GM23338 (cell line): ENCODE measurements around the gene YLPM1. TPM values are rescaled to one million over a fixed set of nuclear protein-coding genes. Genes with fewer than 3 reads are reported as not detected.

ENCODE experiments used
- ATAC-seq: fragments of 200-7000 bp; cut with Tn5 transposase; 3 replicates; pipeline ENCODE4 v1.9.1; 2020
- DNase-seq: peaks from one replicate; pipeline ENCODE4 v3.0.0-alpha.2; 2015; ENCODE audit warnings: low spot score
- H2AFZ ChIP-seq: fragments of 200-600 bp; sonication (generic); 2 replicates; pipeline ENCODE4 v1.8.0; 2016; ENCODE audit warnings: antibody characterized with exemption, mild to moderate bottlenecking, moderate library complexity
- H3F3A ChIP-seq: fragments of 200-600 bp; sonication (generic); replicated peaks from 2 replicates; pipeline ENCODE4 v1.8.0; 2017; ENCODE audit warnings: antibody characterized with exemption, mixed run types, low read depth
- H3K27ac ChIP-seq: fragments of 200-600 bp; sonication (generic); 2 replicates; pipeline ENCODE4 v1.6.1; 2016; ENCODE audit warnings: low read depth
- H3K27me3 ChIP-seq: fragments of 200-600 bp; sonication (generic); 2 replicates; pipeline ENCODE4 v1.8.0; 2016; ENCODE audit warnings: mild to moderate bottlenecking, mixed run types, moderate library complexity; ENCODE audit not compliant: insufficient read depth
- H3K36me3 ChIP-seq: fragments of 200-600 bp; sonication (generic); 2 replicates; pipeline ENCODE4 v1.8.0; 2016; ENCODE audit warnings: mild to moderate bottlenecking; ENCODE audit not compliant: insufficient read depth
- H3K4me1 ChIP-seq: fragments of 200-600 bp; sonication (generic); 2 replicates; pipeline ENCODE4 v1.8.0; 2016; ENCODE audit warnings: mild to moderate bottlenecking, moderate library complexity; ENCODE audit not compliant: insufficient read depth
- H3K4me2 ChIP-seq: fragments of 200-600 bp; sonication (generic); 2 replicates; pipeline ENCODE4 v1.7.1; 2017; ENCODE audit warnings: mixed run types
- H3K4me3 ChIP-seq: fragments of 200-600 bp; sonication (generic); 2 replicates; pipeline ENCODE4 v1.6.1; 2016; ENCODE audit warnings: mixed run types
- H3K79me2 ChIP-seq: fragments of 200-600 bp; sonication (generic); replicated peaks from 2 replicates; pipeline ENCODE4 v1.8.0; 2017; ENCODE audit warnings: mild to moderate bottlenecking; ENCODE audit not compliant: insufficient read depth
- H3K9me2 ChIP-seq: fragments of 200-600 bp; sonication (generic); 2 replicates; pipeline ENCODE4 v1.8.0; 2017; ENCODE audit not compliant: insufficient read depth
- H4K20me1 ChIP-seq: fragments of 200-600 bp; sonication (generic); replicated peaks from 2 replicates; pipeline ENCODE4 v1.8.0; 2017; ENCODE audit warnings: mild to moderate bottlenecking; ENCODE audit not compliant: insufficient read depth
- H3K27ac Mint-ChIP-seq: 2 replicates; pipeline ENCODE4 v1.8.0; 2020; ENCODE audit warnings: inconsistent platforms, mild to moderate bottlenecking, moderate library complexity, mixed read lengths
- H3K27me3 Mint-ChIP-seq: 3 replicates; pipeline ENCODE4 v1.8.0; 2022; ENCODE audit warnings: low read depth, mild to moderate bottlenecking, moderate library complexity, mixed read lengths, inconsistent platforms; ENCODE audit not compliant: insufficient read depth, poor library complexity
- H3K36me3 Mint-ChIP-seq: 3 replicates; pipeline ENCODE4 v1.8.0; 2021; ENCODE audit warnings: low read depth, mild to moderate bottlenecking, inconsistent platforms, moderate library complexity, mixed read lengths
- H3K4me1 Mint-ChIP-seq: 3 replicates; pipeline ENCODE4 v1.8.0; 2020; ENCODE audit warnings: mild to moderate bottlenecking, inconsistent platforms, mixed read lengths
- H3K4me3 Mint-ChIP-seq: 3 replicates; pipeline ENCODE4 v1.8.0; 2021; ENCODE audit warnings: moderate library complexity, mild to moderate bottlenecking, inconsistent platforms, mixed read lengths
- H3K9me3 Mint-ChIP-seq: 3 replicates; pipeline ENCODE4 v1.8.0; 2020; ENCODE audit warnings: moderate library complexity, mild to moderate bottlenecking, inconsistent platforms, mixed read lengths
- CREB1 ChIP-seq: fragments of 250-450 bp; sonication (Bioruptor Pico); IDR thresholded peaks from 2 replicates; pipeline ENCODE4 v1.5.0; 2020; ENCODE audit warnings: low read depth, mild to moderate bottlenecking, moderate library complexity
- EZH2 ChIP-seq: fragments of 200-600 bp; sonication (generic); IDR thresholded peaks from one replicate; pipeline ENCODE4 v1.8.0; 2017; ENCODE audit warnings: antibody characterized with exemption, mild to moderate bottlenecking, low read depth; ENCODE audit not compliant: unreplicated experiment
- EZH2phosphoT487 ChIP-seq: fragments of 200-600 bp; sonication (generic); IDR thresholded peaks from one replicate; pipeline ENCODE4 v1.8.1; 2018; ENCODE audit warnings: antibody characterized with exemption; ENCODE audit not compliant: unreplicated experiment
- JUNB ChIP-seq: IDR thresholded peaks from one replicate; pipeline ENCODE4 v1.6.1; 2016; ENCODE audit warnings: antibody characterized with exemption; ENCODE audit not compliant: unreplicated experiment
- NANOG ChIP-seq: IDR thresholded peaks from 2 replicates; pipeline ENCODE4 v1.6.1; 2016; ENCODE audit warnings: antibody characterized with exemption, borderline replicate concordance
- POLR2AphosphoS5 ChIP-seq: IDR thresholded peaks from 2 replicates; pipeline ENCODE4 v1.6.1; 2016; ENCODE audit warnings: antibody characterized with exemption, low read depth
- STAT1 ChIP-seq: IDR thresholded peaks from one replicate; pipeline ENCODE4 v1.6.1; 2016; ENCODE audit warnings: antibody characterized with exemption; ENCODE audit not compliant: unreplicated experiment
- ZNF114 ChIP-seq: fragments of 250-450 bp; sonication (Bioruptor Pico); IDR thresholded peaks from 2 replicates; pipeline ENCODE4 v1.5.0; 2020; ENCODE audit warnings: mild to moderate bottlenecking, moderate library complexity
- ZNF331 ChIP-seq: fragments of 250-450 bp; sonication (Bioruptor Pico); IDR thresholded peaks from 2 replicates; pipeline ENCODE4 v1.5.0; 2020; ENCODE audit warnings: low read depth, mild to moderate bottlenecking, moderate library complexity
- polyA plus RNA-seq: library from polyadenylated mRNA; unstranded; fragments of >200 nt; fragmentation: Nextera tagmentation; extraction: Ambion mirVana; gene quantifications from 2 replicates; pipeline ENCODE4 v1.2.1, GENCODE V29; 2016
- total RNA-seq: library from RNA; depleted of rRNA; stranded (reverse); fragments of >200 nt; shearing (Covaris generic); gene quantifications from 2 replicates; pipeline ENCODE4 v1.2.3, GENCODE V29; 2014
- TF ChIP-seq, protein P1 (sequence below): IDR thresholded peaks from 2 replicates; pipeline ENCODE4 v1.6.1; 2016; ENCODE audit warnings: antibody characterized with exemption
- TF ChIP-seq, protein P2 (sequence below): IDR thresholded peaks from one replicate; pipeline ENCODE4 v1.6.1; 2018; ENCODE audit warnings: antibody characterized with exemption; ENCODE audit not compliant: unreplicated experiment
- TF ChIP-seq, protein P3 (sequence below), 2 experiments: fragments of 200-600 bp in 1 of 2; sonication (generic) in 1 of 2; conservative IDR thresholded peaks; 2 replicates each; pipeline versions ENCODE4 v1.5.1 to v1.6.1; 2016 to 2017; ENCODE audit warnings: antibody characterized with exemption in 2 of 2, low read depth in 2 of 2, mild to moderate bottlenecking in 2 of 2, moderate library complexity in 1 of 2
- TF ChIP-seq, protein P4 (sequence below): fragments of 250-450 bp; sonication (Bioruptor Pico); IDR thresholded peaks from 2 replicates; pipeline ENCODE4 v1.5.0; 2020; ENCODE audit warnings: mild to moderate bottlenecking, moderate library complexity

The YLPM1 gene
- total and polyA plus RNA-seq, 2 experiments from 2014 or later = 39.2 to 58.4 TPM

DNA sequence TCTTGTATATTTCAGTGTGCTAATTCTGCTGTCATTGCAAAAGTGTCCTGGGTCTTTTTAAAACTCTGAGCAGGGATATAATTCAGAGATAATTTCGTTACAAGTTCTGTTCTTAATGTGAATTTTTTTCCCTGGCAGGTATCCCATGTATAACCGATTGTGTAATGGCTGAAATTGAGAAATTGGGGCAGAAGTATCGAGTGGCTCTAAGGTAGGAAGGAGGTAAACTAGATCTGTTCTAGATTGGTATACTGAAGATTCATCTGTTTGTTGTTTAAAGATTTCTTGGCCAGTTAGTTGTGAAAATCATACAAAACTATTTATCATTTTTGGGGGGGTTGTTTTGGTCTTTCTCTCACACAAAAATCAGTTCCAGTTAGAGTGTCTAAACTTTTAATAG is 40.0 kb upstream of the YLPM1 start:
- ATAC-seq = no peak
- Histone ChIP-seq H3K4me3 (no peak overlapping the region), H3K79me2 (no peaks in the 10 kb centered on the region), H3K36me3 (peaks cover 20% of the 10 kb centered on the region; the same call in 1 of the 2 replicates), H4K20me1 (0 out of 2 replicates have a peak, but pooled peaks cover 4% of the 10 kb centered on the region), H2AFZ (no peak overlapping the region), H3K27me3 (no peaks in the 10 kb centered on the region), H3K9me2 (no peaks in the 10 kb centered on the region), H3K4me2 (no peak overlapping the region), H3F3A (no peaks in the 10 kb centered on the region), H3K4me1 (no peaks in the 10 kb centered on the region), H3K27ac (no peak overlapping the region)
- Mint-ChIP-seq H3K27me3 (peaks cover 2% of the 10 kb centered on the region), H3K9me3 (no peaks in the 10 kb centered on the region), H3K27ac (no peak overlapping the region), H3K4me3 (no peak overlapping the region), H3K36me3 (peaks cover 30% of the 10 kb centered on the region), H3K4me1 (no peaks in the 10 kb centered on the region)
- no peak for DNase-seq
- TF ChIP-seq, protein P1, sequence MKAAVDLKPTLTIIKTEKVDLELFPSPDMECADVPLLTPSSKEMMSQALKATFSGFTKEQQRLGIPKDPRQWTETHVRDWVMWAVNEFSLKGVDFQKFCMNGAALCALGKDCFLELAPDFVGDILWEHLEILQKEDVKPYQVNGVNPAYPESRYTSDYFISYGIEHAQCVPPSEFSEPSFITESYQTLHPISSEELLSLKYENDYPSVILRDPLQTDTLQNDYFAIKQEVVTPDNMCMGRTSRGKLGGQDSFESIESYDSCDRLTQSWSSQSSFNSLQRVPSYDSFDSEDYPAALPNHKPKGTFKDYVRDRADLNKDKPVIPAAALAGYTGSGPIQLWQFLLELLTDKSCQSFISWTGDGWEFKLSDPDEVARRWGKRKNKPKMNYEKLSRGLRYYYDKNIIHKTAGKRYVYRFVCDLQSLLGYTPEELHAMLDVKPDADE = no peak
- TF ChIP-seq, protein P2, sequence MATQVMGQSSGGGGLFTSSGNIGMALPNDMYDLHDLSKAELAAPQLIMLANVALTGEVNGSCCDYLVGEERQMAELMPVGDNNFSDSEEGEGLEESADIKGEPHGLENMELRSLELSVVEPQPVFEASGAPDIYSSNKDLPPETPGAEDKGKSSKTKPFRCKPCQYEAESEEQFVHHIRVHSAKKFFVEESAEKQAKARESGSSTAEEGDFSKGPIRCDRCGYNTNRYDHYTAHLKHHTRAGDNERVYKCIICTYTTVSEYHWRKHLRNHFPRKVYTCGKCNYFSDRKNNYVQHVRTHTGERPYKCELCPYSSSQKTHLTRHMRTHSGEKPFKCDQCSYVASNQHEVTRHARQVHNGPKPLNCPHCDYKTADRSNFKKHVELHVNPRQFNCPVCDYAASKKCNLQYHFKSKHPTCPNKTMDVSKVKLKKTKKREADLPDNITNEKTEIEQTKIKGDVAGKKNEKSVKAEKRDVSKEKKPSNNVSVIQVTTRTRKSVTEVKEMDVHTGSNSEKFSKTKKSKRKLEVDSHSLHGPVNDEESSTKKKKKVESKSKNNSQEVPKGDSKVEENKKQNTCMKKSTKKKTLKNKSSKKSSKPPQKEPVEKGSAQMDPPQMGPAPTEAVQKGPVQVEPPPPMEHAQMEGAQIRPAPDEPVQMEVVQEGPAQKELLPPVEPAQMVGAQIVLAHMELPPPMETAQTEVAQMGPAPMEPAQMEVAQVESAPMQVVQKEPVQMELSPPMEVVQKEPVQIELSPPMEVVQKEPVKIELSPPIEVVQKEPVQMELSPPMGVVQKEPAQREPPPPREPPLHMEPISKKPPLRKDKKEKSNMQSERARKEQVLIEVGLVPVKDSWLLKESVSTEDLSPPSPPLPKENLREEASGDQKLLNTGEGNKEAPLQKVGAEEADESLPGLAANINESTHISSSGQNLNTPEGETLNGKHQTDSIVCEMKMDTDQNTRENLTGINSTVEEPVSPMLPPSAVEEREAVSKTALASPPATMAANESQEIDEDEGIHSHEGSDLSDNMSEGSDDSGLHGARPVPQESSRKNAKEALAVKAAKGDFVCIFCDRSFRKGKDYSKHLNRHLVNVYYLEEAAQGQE = no peak
- no peak for TF ChIP-seq CREB1 (CRISPR knock-in tag)
- TF ChIP-seq NANOG = no peak
- TF ChIP-seq, protein P3, sequence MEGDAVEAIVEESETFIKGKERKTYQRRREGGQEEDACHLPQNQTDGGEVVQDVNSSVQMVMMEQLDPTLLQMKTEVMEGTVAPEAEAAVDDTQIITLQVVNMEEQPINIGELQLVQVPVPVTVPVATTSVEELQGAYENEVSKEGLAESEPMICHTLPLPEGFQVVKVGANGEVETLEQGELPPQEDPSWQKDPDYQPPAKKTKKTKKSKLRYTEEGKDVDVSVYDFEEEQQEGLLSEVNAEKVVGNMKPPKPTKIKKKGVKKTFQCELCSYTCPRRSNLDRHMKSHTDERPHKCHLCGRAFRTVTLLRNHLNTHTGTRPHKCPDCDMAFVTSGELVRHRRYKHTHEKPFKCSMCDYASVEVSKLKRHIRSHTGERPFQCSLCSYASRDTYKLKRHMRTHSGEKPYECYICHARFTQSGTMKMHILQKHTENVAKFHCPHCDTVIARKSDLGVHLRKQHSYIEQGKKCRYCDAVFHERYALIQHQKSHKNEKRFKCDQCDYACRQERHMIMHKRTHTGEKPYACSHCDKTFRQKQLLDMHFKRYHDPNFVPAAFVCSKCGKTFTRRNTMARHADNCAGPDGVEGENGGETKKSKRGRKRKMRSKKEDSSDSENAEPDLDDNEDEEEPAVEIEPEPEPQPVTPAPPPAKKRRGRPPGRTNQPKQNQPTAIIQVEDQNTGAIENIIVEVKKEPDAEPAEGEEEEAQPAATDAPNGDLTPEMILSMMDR (conservative IDR thresholded peaks at IDR 0.05; ENCODE audit: low read depth in 2 of 2) = no peak
- TF ChIP-seq, protein P4, sequence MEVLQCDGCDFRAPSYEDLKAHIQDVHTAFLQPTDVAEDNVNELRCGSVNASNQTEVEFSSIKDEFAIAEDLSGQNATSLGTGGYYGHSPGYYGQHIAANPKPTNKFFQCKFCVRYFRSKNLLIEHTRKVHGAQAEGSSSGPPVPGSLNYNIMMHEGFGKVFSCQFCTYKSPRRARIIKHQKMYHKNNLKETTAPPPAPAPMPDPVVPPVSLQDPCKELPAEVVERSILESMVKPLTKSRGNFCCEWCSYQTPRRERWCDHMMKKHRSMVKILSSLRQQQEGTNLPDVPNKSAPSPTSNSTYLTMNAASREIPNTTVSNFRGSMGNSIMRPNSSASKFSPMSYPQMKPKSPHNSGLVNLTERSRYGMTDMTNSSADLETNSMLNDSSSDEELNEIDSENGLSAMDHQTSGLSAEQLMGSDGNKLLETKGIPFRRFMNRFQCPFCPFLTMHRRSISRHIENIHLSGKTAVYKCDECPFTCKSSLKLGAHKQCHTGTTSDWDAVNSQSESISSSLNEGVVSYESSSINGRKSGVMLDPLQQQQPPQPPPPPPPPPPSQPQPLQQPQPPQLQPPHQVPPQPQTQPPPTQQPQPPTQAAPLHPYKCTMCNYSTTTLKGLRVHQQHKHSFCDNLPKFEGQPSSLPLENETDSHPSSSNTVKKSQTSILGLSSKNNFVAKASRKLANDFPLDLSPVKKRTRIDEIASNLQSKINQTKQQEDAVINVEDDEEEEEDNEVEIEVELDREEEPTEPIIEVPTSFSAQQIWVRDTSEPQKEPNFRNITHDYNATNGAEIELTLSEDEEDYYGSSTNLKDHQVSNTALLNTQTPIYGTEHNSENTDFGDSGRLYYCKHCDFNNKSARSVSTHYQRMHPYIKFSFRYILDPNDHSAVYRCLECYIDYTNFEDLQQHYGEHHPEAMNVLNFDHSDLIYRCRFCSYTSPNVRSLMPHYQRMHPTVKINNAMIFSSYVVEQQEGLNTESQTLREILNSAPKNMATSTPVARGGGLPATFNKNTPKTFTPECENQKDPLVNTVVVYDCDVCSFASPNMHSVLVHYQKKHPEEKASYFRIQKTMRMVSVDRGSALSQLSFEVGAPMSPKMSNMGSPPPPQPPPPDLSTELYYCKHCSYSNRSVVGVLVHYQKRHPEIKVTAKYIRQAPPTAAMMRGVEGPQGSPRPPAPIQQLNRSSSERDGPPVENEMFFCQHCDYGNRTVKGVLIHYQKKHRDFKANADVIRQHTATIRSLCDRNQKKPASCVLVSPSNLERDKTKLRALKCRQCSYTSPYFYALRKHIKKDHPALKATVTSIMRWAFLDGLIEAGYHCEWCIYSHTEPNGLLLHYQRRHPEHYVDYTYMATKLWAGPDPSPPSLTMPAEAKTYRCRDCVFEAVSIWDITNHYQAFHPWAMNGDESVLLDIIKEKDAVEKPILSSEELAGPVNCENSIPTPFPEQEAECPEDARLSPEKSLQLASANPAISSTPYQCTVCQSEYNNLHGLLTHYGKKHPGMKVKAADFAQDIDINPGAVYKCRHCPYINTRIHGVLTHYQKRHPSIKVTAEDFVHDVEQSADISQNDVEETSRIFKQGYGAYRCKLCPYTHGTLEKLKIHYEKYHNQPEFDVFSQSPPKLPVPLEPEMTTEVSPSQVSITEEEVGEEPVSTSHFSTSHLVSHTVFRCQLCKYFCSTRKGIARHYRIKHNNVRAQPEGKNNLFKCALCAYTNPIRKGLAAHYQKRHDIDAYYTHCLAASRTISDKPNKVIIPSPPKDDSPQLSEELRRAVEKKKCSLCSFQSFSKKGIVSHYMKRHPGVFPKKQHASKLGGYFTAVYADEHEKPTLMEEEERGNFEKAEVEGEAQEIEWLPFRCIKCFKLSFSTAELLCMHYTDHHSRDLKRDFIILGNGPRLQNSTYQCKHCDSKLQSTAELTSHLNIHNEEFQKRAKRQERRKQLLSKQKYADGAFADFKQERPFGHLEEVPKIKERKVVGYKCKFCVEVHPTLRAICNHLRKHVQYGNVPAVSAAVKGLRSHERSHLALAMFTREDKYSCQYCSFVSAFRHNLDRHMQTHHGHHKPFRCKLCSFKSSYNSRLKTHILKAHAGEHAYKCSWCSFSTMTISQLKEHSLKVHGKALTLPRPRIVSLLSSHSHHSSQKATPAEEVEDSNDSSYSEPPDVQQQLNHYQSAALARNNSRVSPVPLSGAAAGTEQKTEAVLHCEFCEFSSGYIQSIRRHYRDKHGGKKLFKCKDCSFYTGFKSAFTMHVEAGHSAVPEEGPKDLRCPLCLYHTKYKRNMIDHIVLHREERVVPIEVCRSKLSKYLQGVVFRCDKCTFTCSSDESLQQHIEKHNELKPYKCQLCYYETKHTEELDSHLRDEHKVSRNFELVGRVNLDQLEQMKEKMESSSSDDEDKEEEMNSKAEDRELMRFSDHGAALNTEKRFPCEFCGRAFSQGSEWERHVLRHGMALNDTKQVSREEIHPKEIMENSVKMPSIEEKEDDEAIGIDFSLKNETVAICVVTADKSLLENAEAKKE (CRISPR knock-in tag) = no peak
- no peak for TF ChIP-seq ZNF331 (CRISPR knock-in tag)
- TF ChIP-seq JUNB = no peak
- TF ChIP-seq POLR2AphosphoS5 = no peak
- TF ChIP-seq EZH2phosphoT487 = no peak
- no peak for TF ChIP-seq ZNF114 (CRISPR knock-in tag)
- no peak for TF ChIP-seq STAT1
- no peak for TF ChIP-seq EZH2
